H1 (cell line): ENCODE results near the gene NECAP2. TPM values are rescaled to one million over a fixed set of nuclear protein-coding genes. Genes with fewer than 3 reads are reported as not detected.

ENCODE experiments used
- CTCF ChIA-PET: fragments of 300-600 bp; sonication (Branson Sonifier 250); formaldehyde crosslinking; loops from one replicate; lab custom pipeline; 2021; ENCODE audit not compliant: partially characterized antibody; lab: Charles Lee
- POLR2A ChIA-PET: fragments of 300-600 bp; sonication (Branson Sonifier 250); formaldehyde crosslinking; loops from one replicate; lab custom pipeline; 2021; ENCODE audit warnings: inconsistent platforms; ENCODE audit not compliant: partially characterized antibody; lab: Charles Lee
- DNase-seq, 2 experiments: peaks; one replicate each; pipeline versions ENCODE4 v3.0.0 to v3.0.0-alpha.2; 2010 to 2022; ENCODE audit warnings: low spot score in 2 of 2, low read depth in 1 of 2, mixed read lengths in 1 of 2
- FAIRE-seq: peaks from 2 replicates; lab custom pipeline; 2011; peaks lifted over from hg19 to GRCh38; lab: Jason Lieb, UNC
- H2AFZ ChIP-seq: 2 replicates; pipeline ENCODE4 v1.8.1; 2012; ENCODE audit warnings: low read length, inconsistent platforms
- H2AK5ac ChIP-seq: 2 replicates; pipeline ENCODE4 v1.6.1; 2013; ENCODE audit warnings: low read depth, low read length
- H2BK120ac ChIP-seq: replicated peaks from 2 replicates; pipeline ENCODE3; 2013; ENCODE audit warnings: low read depth, low read length, inconsistent platforms
- H2BK12ac ChIP-seq: 2 replicates; pipeline ENCODE4 v1.6.1; 2013; ENCODE audit warnings: low read depth, low read length
- H2BK15ac ChIP-seq: 2 replicates; pipeline ENCODE4 v1.6.1; 2013; ENCODE audit warnings: low read length
- H2BK20ac ChIP-seq: 2 replicates; pipeline ENCODE4 v1.6.1; 2013; ENCODE audit warnings: low read length
- H2BK5ac ChIP-seq: 2 replicates; pipeline ENCODE4 v1.6.1; 2013; ENCODE audit warnings: low read depth, low read length
- H3K14ac ChIP-seq: 2 replicates; pipeline ENCODE4 v1.6.1; 2013; ENCODE audit warnings: inconsistent platforms; ENCODE audit not compliant: insufficient read length
- H3K18ac ChIP-seq: 2 replicates; pipeline ENCODE4 v1.6.1; 2013; ENCODE audit warnings: low read length; ENCODE audit errors: extremely low read depth
- H3K23ac ChIP-seq: 2 replicates; pipeline ENCODE4 v1.6.1; 2013; ENCODE audit warnings: inconsistent platforms; ENCODE audit not compliant: insufficient read length
- H3K23me2 ChIP-seq: 2 replicates; pipeline ENCODE4 v1.6.1; 2013; ENCODE audit warnings: low read depth, low read length
- H3K27ac ChIP-seq: 2 replicates; pipeline ENCODE4 v1.6.1; 2011; ENCODE audit warnings: low read depth, low read length, inconsistent platforms
- H3K27me3 ChIP-seq, 4 experiments: replicated peaks in 1 of 4; 1 replicate in 1 of 4; 2 replicates in 3 of 4; pipeline versions ENCODE4 v1.6.1 to v1.8.1; 2011 to 2013; ENCODE audit warnings: low read length in 3 of 4, mild to moderate bottlenecking in 3 of 4, inconsistent platforms in 2 of 4, mixed read lengths in 2 of 4, moderate library complexity in 1 of 4; ENCODE audit not compliant: control insufficient read depth in 3 of 4, insufficient read depth in 3 of 4; ENCODE audit errors: extremely low read depth in 1 of 4
- H3K36me3 ChIP-seq, 4 experiments: 2 replicates each; pipeline versions ENCODE4 v1.6.1 to v1.8.1; 2011 to 2013; ENCODE audit warnings: mild to moderate bottlenecking in 4 of 4, low read length in 3 of 4, moderate library complexity in 2 of 4, control low read depth in 1 of 4, inconsistent platforms in 1 of 4; ENCODE audit not compliant: insufficient read depth in 4 of 4, control insufficient read depth in 2 of 4
- H3K4ac ChIP-seq: replicated peaks from 2 replicates; pipeline ENCODE3; 2013; ENCODE audit warnings: low read length, low read depth, mixed read lengths, inconsistent platforms; ENCODE audit not compliant: insufficient read length
- H3K4me1 ChIP-seq, 4 experiments: replicated peaks in 1 of 4; 1 replicate in 1 of 4; 2 replicates in 3 of 4; pipeline versions ENCODE4 v1.6.1 to v1.8.1; 2011 to 2013; ENCODE audit warnings: low read length in 3 of 4, inconsistent platforms in 2 of 4, mixed read lengths in 1 of 4; ENCODE audit not compliant: insufficient read depth in 4 of 4, control insufficient read depth in 3 of 4
- H3K4me2 ChIP-seq, 2 experiments: 2 replicates each; pipeline versions ENCODE4 v1.6.1 to v1.8.1; 2011 to 2013; ENCODE audit warnings: low read depth in 2 of 2, low read length in 2 of 2, control low read depth in 1 of 2, inconsistent platforms in 1 of 2, mild to moderate bottlenecking in 1 of 2; ENCODE audit not compliant: insufficient read depth in 1 of 2
- H3K4me3 ChIP-seq, 4 experiments: fragments of 200-600, 300-600 bp in 1 of 4; sonication (generic), shearing (Covaris generic), sonication (Bioruptor Twin) in 1 of 4; 2 replicates each; pipeline versions ENCODE4 v1.5.1 to v1.8.1; 2011 to 2016; ENCODE audit warnings: low read length in 4 of 4, low read depth in 3 of 4, control low read depth in 2 of 4, inconsistent platforms in 2 of 4, mild to moderate bottlenecking in 2 of 4, mixed read lengths in 1 of 4, moderate library complexity in 1 of 4; ENCODE audit not compliant: insufficient read depth in 2 of 4; ENCODE audit errors: extremely low read depth in 1 of 4
- H3K56ac ChIP-seq: replicated peaks from 2 replicates; pipeline ENCODE3; 2013; ENCODE audit warnings: low read depth, mild to moderate bottlenecking, mixed read lengths, low read length, inconsistent platforms; ENCODE audit not compliant: insufficient read length
- H3K79me1 ChIP-seq: 2 replicates; pipeline ENCODE4 v1.6.1; 2013; ENCODE audit warnings: low read depth, low read length, control low read depth
- H3K79me2 ChIP-seq, 2 experiments: 2 replicates each; pipeline versions ENCODE4 v1.6.1 to v1.8.1; 2012 to 2013; ENCODE audit warnings: low read length in 2 of 2, mild to moderate bottlenecking in 2 of 2, inconsistent platforms in 1 of 2; ENCODE audit not compliant: insufficient read depth in 2 of 2, control insufficient read depth in 1 of 2
- H3K9ac ChIP-seq, 4 experiments: replicated peaks in 1 of 4; 1 replicate in 1 of 4; 2 replicates in 3 of 4; pipeline versions ENCODE4 v1.6.1 to v1.8.1; 2011 to 2013; ENCODE audit warnings: low read depth in 3 of 4, low read length in 3 of 4, control low read depth in 2 of 4, mild to moderate bottlenecking in 2 of 4, moderate library complexity in 2 of 4, inconsistent platforms in 1 of 4; ENCODE audit errors: extremely low read depth in 1 of 4
- H3K9me3 ChIP-seq, 2 experiments: 2 replicates each; pipeline versions ENCODE4 v1.6.1 to v1.8.1; 2012 to 2013; ENCODE audit warnings: mild to moderate bottlenecking in 2 of 2, moderate library complexity in 2 of 2, control low read depth in 1 of 2, inconsistent platforms in 1 of 2, low read depth in 1 of 2, low read length in 1 of 2, mixed read lengths in 1 of 2; ENCODE audit not compliant: insufficient read depth in 2 of 2
- H4K20me1 ChIP-seq, 2 experiments: replicated peaks in 1 of 2; 2 replicates each; pipeline versions ENCODE3 to v1.8.1; 2011 to 2013; ENCODE audit warnings: inconsistent platforms in 2 of 2, low read length in 2 of 2, mild to moderate bottlenecking in 1 of 2; ENCODE audit not compliant: insufficient read depth in 2 of 2, control insufficient read depth in 1 of 2
- H4K5ac ChIP-seq: 2 replicates; pipeline ENCODE4 v1.6.1; 2013; ENCODE audit warnings: low read length, low read depth, mixed read lengths, inconsistent platforms; ENCODE audit not compliant: insufficient read length
- H4K8ac ChIP-seq: 2 replicates; pipeline ENCODE4 v1.8.0; 2013; ENCODE audit warnings: mild to moderate bottlenecking, moderate library complexity, low read length, inconsistent platforms; ENCODE audit not compliant: insufficient read depth; ENCODE audit errors: extremely low read depth
- H4K91ac ChIP-seq: replicated peaks from 2 replicates; pipeline ENCODE3; 2013; ENCODE audit warnings: low read length, mixed read lengths, inconsistent platforms; ENCODE audit not compliant: insufficient read length
- ASH2L ChIP-seq: fragments of 200-600, 300-600 bp; sonication (generic); IDR thresholded peaks from one replicate; pipeline ENCODE4 v1.7.1; 2017; ENCODE audit warnings: low read length
- ATF2 ChIP-seq: IDR thresholded peaks from 2 replicates; pipeline ENCODE4 v1.6.1; 2012; ENCODE audit warnings: low read length, inconsistent platforms
- CHD1 ChIP-seq: IDR thresholded peaks from 2 replicates; pipeline ENCODE4 v1.6.1; 2012; ENCODE audit warnings: low read depth, low read length, improper control_type of control experiment
- EP300 ChIP-seq, 2 experiments: IDR thresholded peaks; 1 replicate in 1 of 2; 2 replicates in 1 of 2; pipeline ENCODE4 v1.6.1; 2011 to 2012; ENCODE audit warnings: low read depth in 2 of 2, low read length in 2 of 2, mild to moderate bottlenecking in 2 of 2, borderline replicate concordance in 1 of 2, inconsistent platforms in 1 of 2, moderate library complexity in 1 of 2
- FOSL1 ChIP-seq: IDR thresholded peaks from 2 replicates; pipeline ENCODE4 v1.6.1; 2011; ENCODE audit warnings: mild to moderate bottlenecking, low read depth, low read length, moderate library complexity; ENCODE audit not compliant: insufficient read depth
- JUN ChIP-seq: IDR thresholded peaks from 2 replicates; pipeline ENCODE4 v1.6.1; 2011; ENCODE audit warnings: low read depth, mild to moderate bottlenecking, improper control_type of control experiment, low read length
- JUND ChIP-seq: IDR thresholded peaks from 2 replicates; pipeline ENCODE4 v1.6.1; 2011; ENCODE audit warnings: mild to moderate bottlenecking, improper control_type of control experiment, low read length
- MAFK ChIP-seq: IDR thresholded peaks from 2 replicates; pipeline ENCODE4 v1.6.1; 2012; ENCODE audit warnings: low read depth, mild to moderate bottlenecking, improper control_type of control experiment, low read length
- POLR2AphosphoS5 ChIP-seq: IDR thresholded peaks from 2 replicates; pipeline ENCODE4 v1.6.1; 2011; ENCODE audit warnings: low read depth, low read length
- ZNF274 ChIP-seq: IDR thresholded peaks from 2 replicates; pipeline ENCODE4 v1.7.0; 2012; ENCODE audit warnings: low read length, borderline replicate concordance; ENCODE audit errors: extremely low read depth
- WGBS, 2 experiments: shearing (Covaris generic) in 1 of 2; methylation state at CpG; one replicate each; pipeline versions ENCODE4 v1.1.6 to v1.1.7; 2013 to 2015; ENCODE audit warnings: low lambda C conversion rate in 2 of 2, mixed read lengths in 2 of 2, inconsistent platforms in 1 of 2, low coverage in 1 of 2, missing lambda C conversion rate in 1 of 2; ENCODE audit not compliant: insufficient replicate concordance in 2 of 2, insufficient coverage in 1 of 2, insufficient read length in 1 of 2; ENCODE audit errors: extremely low coverage in 1 of 2, missing lambda C conversion rate in 1 of 2; 5-methylcytosine and 5-hydroxymethylcytosine counted together
- polyA plus RNA-seq, 7 experiments: library from polyadenylated mRNA; depleted of rRNA in 3 of 7; stranded (reverse) in 5 of 7; unstranded in 2 of 7; fragments of >200 nt in 5 of 7; fragments of 200-250 nt in 2 of 7; gene quantifications; 1 replicate in 5 of 7; 2 replicates in 1 of 7; 4 replicates in 1 of 7; pipeline versions ENCODE4 v1.2.1 to v1.2.3, GENCODE V29; 2011 to 2013; ENCODE audit warnings: missing spikeins in 2 of 7, mixed read lengths in 2 of 7
- total RNA-seq: library from RNA; stranded (reverse); fragmentation: NEBNext Ultra II Directional; extraction: Animal tissue kit (Norgen Biotek cat#: 25700); gene quantifications from 2 replicates; pipeline ENCODE4 v1.2.1, GENCODE V29; 2021

Gene NECAP2
- total and polyA plus RNA-seq, 2 of the 8 experiments (the other 6 are each of a cell fraction or from before 2014, with no cell fraction given): 24.4 to 29.7 TPM

DNA sequence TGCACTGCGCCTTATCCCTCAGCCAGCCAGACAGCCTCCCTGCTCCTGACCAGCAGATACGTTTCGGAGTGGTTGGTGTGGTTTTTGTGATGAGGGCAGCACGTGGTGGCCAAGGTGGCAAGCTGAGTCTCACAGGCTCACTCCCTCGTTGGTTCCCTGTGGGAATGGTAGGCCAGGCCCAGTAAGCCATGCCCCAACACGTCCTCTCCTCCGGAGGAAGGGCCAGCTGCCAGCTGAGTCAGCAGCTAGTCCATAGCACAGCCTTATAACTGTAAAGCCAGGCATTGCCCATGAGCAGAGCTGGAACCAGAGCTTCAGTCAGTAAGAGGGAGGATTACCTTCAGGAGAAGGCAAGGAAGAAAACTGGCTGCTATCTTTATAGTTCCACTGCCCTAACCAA lies 43.9 kb upstream of the NECAP2 start:
- H3K23me2 ChIP-seq: no peaks in the 10 kb centered on the region
- H2BK12ac ChIP-seq: no peak overlapping the region
- no peak overlapping the region for H3K27ac ChIP-seq
- no peak overlapping the region for H2BK20ac ChIP-seq
- no peak overlapping the region for H4K5ac ChIP-seq
- no peak overlapping the region for H3K56ac ChIP-seq
- no peak overlapping the region for H2BK5ac ChIP-seq
- H3K9ac ChIP-seq: no peak overlapping the region
- H3K36me3 ChIP-seq: peaks cover 3 to 19% (median 11%) of the 10 kb centered on the region in 4 experiments; a peak in 7 of 8 replicates
- H3K23ac ChIP-seq: no peak overlapping the region
- H3K9me3 ChIP-seq: no peaks in the 10 kb centered on the region
- H3K27me3 ChIP-seq: no peaks in the 10 kb centered on the region
- no peak overlapping the region for H3K4me3 ChIP-seq
- no peak overlapping the region for H2AK5ac ChIP-seq
- H3K4me1 ChIP-seq: peaks cover 3 to 20% (median 14%) of the 10 kb centered on the region in 4 experiments
- POLR2A ChIA-PET: no interaction called here
- H3K14ac ChIP-seq: no peak overlapping the region
- no peak overlapping the region for H4K91ac ChIP-seq
- no peak overlapping the region for H2BK120ac ChIP-seq
- peaks cover 21 to 26% of the 10 kb centered on the region in 2 experiments for H4K20me1 ChIP-seq
- peaks cover 4 to 28% of the 10 kb centered on the region in 2 experiments; a peak in 3 of 4 replicates for H3K79me2 ChIP-seq
- H3K4ac ChIP-seq: no peak overlapping the region
- CTCF ChIA-PET: no interaction called here
- no peak for TF ChIP-seq CHD1
- TF ChIP-seq ZNF274: no peak
- no peak for TF ChIP-seq POLR2AphosphoS5
- no peak for TF ChIP-seq MAFK
- TF ChIP-seq JUN: no peak
- TF ChIP-seq EP300 (IDR thresholded peaks at IDR 0.05; ENCODE audit: borderline replicate concordance in 1 of 2, low read depth in 2 of 2, low read length in 2 of 2): no peak
- TF ChIP-seq FOSL1: no peak
- no peak for TF ChIP-seq ATF2
- TF ChIP-seq ASH2L: no peak
- TF ChIP-seq JUND: no peak
- TF ChIP-seq, all 59 proteins: peak for 0
- H3K18ac ChIP-seq: no peak overlapping the region
- peaks cover 19% of the 10 kb centered on the region; the same call in 1 of the 2 replicates for H3K79me1 ChIP-seq
- H3K4me2 ChIP-seq: no peak overlapping the region
- FAIRE-seq (no peak), DNase-seq (no peak)
- H2AFZ ChIP-seq: no peak overlapping the region
- WGBS, 2 experiments: 94% methylated on average over 7 of the region's 7 CpGs; no CpG with 5 or more reads in 1 of the 2 experiments
- no peak overlapping the region for H2BK15ac ChIP-seq
- no peak overlapping the region for H4K8ac ChIP-seq
